Lower leg skin (tissue), 4 donors: Measurements from ENCODE around the gene PATL2. TPM values are rescaled to one million over a fixed set of nuclear protein-coding genes. Genes with fewer than 3 reads are reported as not detected.

Experiments
- DNase-seq, 2 donors: peaks; one replicate each; pipeline ENCODE4 v3.0.0-alpha.2; 2019; ENCODE audit warnings: low spot score in 2 of 2
- H3K4me3 ChIP-seq: fragments of 200-600 bp; sonication (generic); 2 replicates; pipeline ENCODE4 v1.5.1; 2017; ENCODE audit warnings: mild to moderate bottlenecking, low read depth; ENCODE audit not compliant: poor library complexity, severe bottlenecking
- CTCF ChIP-seq, 3 donors: fragments of 450-650 bp; IDR thresholded peaks; one replicate each; pipeline ENCODE4 v1.5.1; 2016; ENCODE audit warnings: antibody characterized with exemption in 3 of 3, mild to moderate bottlenecking in 3 of 3, moderate library complexity in 2 of 3
- POLR2A ChIP-seq, 2 donors: fragments of 450-650 bp; IDR thresholded peaks; one replicate each; pipeline ENCODE4 v1.6.1; 2016 to 2017; ENCODE audit warnings: antibody characterized with exemption in 2 of 2, mild to moderate bottlenecking in 1 of 2, moderate library complexity in 1 of 2
- WGBS, 2 donors: methylation state at CpG; one replicate each; pipeline ENCODE4 v1.1.5; 2018; 5-methylcytosine and 5-hydroxymethylcytosine counted together
- intact Hi-C: fragments of 100-400 bp; cut with DNase I; formaldehyde crosslinking; loops from one replicate; pipeline ENCODE4 v1.15.0; 2023; ENCODE audit warnings: low total_unique reads
- total RNA-seq, 4 donors: library from RNA; depleted of rRNA; stranded (reverse); fragments of >200 nt; gene quantifications; one replicate each; pipeline ENCODE4 v1.1.0, GENCODE V29; 2016

PATL2 gene
- total RNA-seq, 4 donors from 2014 or later, result 0.30 to 1.4 (median 0.33) TPM

GRCh38 chr15:44673639-44674038, 37.5 kb downstream of the PATL2 start:
- DNase-seq, result no peak
- TF ChIP-seq CTCF (IDR thresholded peaks at IDR 0.05) (no peak), POLR2A (IDR thresholded peaks at IDR 0.05) (no peak)
- intact Hi-C loops, result no loop called here
- whole genome bisulfite sequencing, 2 donors, result 87 to 94% methylated on average over 2 of the region's 2 CpGs
- no peak overlapping the region for H3K4me3 ChIP-seq

GRCh38 chr15:44670087-44670950, 40.8 kb downstream of the PATL2 start:
- WGBS, 2 donors, result 85 to 89% methylated on average over 6 of the region's 6 CpGs
- TF ChIP-seq POLR2A (IDR thresholded peaks at IDR 0.05) (no peak), CTCF (IDR thresholded peaks at IDR 0.05) (no peak)
- intact Hi-C loops, result no loop called here
- DNase-seq, result no peak
- H3K4me3 ChIP-seq, result no peak overlapping the region

DNA sequence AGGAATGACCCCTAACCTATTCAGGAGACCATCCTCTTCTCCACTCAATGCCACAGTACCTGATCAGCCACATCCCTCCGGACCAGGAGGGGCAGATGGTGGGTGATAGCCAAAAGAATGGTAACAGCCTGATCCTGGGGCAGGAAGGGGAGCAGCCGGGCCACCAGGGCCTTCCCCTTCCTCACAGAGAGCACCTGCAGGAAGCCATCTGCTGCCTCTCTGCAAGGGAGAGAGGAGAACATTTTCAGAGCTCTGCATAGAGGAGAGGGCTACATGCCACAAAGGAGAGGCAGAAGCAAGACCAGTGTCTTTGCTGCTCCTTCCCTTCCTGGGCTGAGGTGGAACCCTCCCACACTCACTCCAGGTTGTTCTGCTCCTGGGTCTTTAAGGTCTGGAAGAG, 42.2 kb downstream of the PATL2 start:
- TF ChIP-seq CTCF (IDR thresholded peaks at IDR 0.05), result no peak
- TF ChIP-seq POLR2A (IDR thresholded peaks at IDR 0.05), result no peak
- no peak for DNase-seq
- WGBS, 2 donors, result 58 to 70% methylated on average over 2 of the region's 2 CpGs
- intact Hi-C loops, result loop anchor here (5.0 kb wide), 1 partner anchor 68 kb away; the partner anchor contains the start of gene TRIM69
- H3K4me3 ChIP-seq, result no peak overlapping the region

GRCh38 chr15:44667039-44667360, 44.1 kb downstream of the PATL2 start:
- WGBS, 2 donors, result 61 to 68% methylated on average over 3 of the region's 3 CpGs
- TF ChIP-seq POLR2A (IDR thresholded peaks at IDR 0.05) (no peak), CTCF (IDR thresholded peaks at IDR 0.05) (no peak)
- H3K4me3 ChIP-seq, result no peak overlapping the region
- intact Hi-C loops, result loop anchor here (5.0 kb wide), 1 partner anchor 70 kb away; the partner anchor contains the start of gene TRIM69
- no peak for DNase-seq

- no peak overlapping the region for H3K4me3 ChIP-seq
- intact Hi-C loops, result loop anchor here (5.0 kb wide), 1 partner anchor 71 kb away; the partner anchor contains the start of gene TRIM69
- WGBS, 2 donors, result 50 to 59% methylated on average over 5 of the region's 5 CpGs
Measured at GRCh38 chr15:44666210-44667038, 44.7 kb downstream of the PATL2 start.

More at GRCh38 chr15:44666210-44667038, 44.7 kb downstream of the PATL2 start:
- TF ChIP-seq POLR2A (IDR thresholded peaks at IDR 0.05) (no peak), CTCF (IDR thresholded peaks at IDR 0.05) (no peak)
- DNase-seq, result no peak
